Measurements from ENCODE around the gene LRRC61. TPM values are rescaled to one million over a fixed set of nuclear protein-coding genes. Genes with fewer than 3 reads are reported as not detected.

Gene LRRC61
- total and polyA plus RNA-seq, 2 of the 13 experiments (the other 11 are each of a cell fraction or from before 2014, with no cell fraction given): 33.0 to 34.8 TPM

DNA sequence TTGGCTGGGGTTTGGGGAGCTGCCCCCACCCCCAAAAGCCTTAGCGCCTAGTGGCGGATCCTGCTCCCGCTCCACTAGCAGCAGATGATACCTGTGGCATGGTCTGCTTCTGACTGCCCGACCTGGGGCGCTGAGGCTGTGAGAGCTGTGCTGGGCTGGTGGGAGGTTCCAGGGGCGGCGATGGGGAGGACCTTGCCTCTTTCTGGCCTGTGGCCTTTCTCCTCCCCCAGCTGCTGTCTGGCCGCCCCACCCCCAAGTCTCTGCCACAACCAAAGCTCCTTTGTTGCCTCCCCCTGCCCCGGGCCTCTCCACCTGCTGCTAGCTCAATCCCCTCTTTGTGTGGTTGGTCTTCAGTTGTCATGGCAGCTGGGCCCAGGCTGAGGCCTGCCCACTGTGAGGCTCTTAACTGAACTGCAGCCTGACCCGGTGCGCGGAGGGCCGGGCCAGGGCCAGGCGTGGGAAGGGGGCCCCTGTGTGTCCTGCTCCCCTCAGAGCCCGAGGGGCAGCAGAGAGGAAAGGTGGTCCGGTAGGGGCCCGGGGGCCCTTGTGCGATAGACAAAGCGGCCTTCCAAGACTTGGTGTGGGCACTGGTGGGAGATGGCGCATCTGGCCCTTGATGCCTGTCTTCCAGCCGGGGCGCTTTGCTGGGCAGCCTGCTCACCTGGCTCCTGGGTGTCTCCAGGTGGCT is 60.7 kb downstream of the LRRC61 start (continued):
- TF ChIP-seq ZNF337 (CRISPR knock-in tag; IDR thresholded peaks at IDR 0.05; ENCODE audit: borderline replicate concordance, low read depth) (peak; percentile 38; the same call in 1 of the 2 replicates), KLF16 (CRISPR knock-in tag; IDR thresholded peaks at IDR 0.05) (peak in 1 of 2 experiments; percentile 55; a peak in 1 of 4 replicates), HIVEP1 (CRISPR knock-in tag; IDR thresholded peaks at IDR 0.05) (peak; percentile 54; the same call in 1 of the 2 replicates), FOXJ3 (CRISPR knock-in tag; IDR thresholded peaks at IDR 0.05; ENCODE audit: borderline replicate concordance) (peak; percentile 59; the same call in 1 of the 2 replicates), MAZ (IDR thresholded peaks at IDR 0.05; ENCODE audit: borderline replicate concordance, low read depth, low read length) (peak; percentile 37; the same call in 1 of the 2 replicates), MAZ (CRISPR knock-in tag; IDR thresholded peaks at IDR 0.05; ENCODE audit: low read depth) (peak; percentile 93), ZSCAN25 (CRISPR knock-in tag; IDR thresholded peaks at IDR 0.05) (peak; percentile 73; the same call in 1 of the 2 replicates), ZFP82 (CRISPR knock-in tag; IDR thresholded peaks at IDR 0.05; ENCODE audit: borderline replicate concordance) (no peak), ZNF549 (CRISPR knock-in tag; IDR thresholded peaks at IDR 0.05) (no peak), ZNF225 (CRISPR knock-in tag; IDR thresholded peaks at IDR 0.05) (no peak), HDAC6 (IDR thresholded peaks at IDR 0.05; ENCODE audit: low read depth, low read length) (no peak), SIN3A (IDR thresholded peaks at IDR 0.05; ENCODE audit: borderline replicate concordance, low read depth, low read length) (0 out of 2 replicates have a peak, but pooled peaks have one; percentile 51), ZNF850 (CRISPR knock-in tag; conservative IDR thresholded peaks at IDR 0.05) (no peak), GTF2F1 (IDR thresholded peaks at IDR 0.05; ENCODE audit: low read length) (no peak), ZNF768 (CRISPR knock-in tag; IDR thresholded peaks at IDR 0.05) (peak; percentile 21; the same call in 1 of the 2 replicates)
- TF ChIP-seq, protein P1, sequence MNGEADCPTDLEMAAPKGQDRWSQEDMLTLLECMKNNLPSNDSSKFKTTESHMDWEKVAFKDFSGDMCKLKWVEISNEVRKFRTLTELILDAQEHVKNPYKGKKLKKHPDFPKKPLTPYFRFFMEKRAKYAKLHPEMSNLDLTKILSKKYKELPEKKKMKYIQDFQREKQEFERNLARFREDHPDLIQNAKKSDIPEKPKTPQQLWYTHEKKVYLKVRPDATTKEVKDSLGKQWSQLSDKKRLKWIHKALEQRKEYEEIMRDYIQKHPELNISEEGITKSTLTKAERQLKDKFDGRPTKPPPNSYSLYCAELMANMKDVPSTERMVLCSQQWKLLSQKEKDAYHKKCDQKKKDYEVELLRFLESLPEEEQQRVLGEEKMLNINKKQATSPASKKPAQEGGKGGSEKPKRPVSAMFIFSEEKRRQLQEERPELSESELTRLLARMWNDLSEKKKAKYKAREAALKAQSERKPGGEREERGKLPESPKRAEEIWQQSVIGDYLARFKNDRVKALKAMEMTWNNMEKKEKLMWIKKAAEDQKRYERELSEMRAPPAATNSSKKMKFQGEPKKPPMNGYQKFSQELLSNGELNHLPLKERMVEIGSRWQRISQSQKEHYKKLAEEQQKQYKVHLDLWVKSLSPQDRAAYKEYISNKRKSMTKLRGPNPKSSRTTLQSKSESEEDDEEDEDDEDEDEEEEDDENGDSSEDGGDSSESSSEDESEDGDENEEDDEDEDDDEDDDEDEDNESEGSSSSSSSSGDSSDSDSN (CRISPR knock-in tag; IDR thresholded peaks at IDR 0.05): peak; percentile 79
- TF ChIP-seq, protein P2, sequence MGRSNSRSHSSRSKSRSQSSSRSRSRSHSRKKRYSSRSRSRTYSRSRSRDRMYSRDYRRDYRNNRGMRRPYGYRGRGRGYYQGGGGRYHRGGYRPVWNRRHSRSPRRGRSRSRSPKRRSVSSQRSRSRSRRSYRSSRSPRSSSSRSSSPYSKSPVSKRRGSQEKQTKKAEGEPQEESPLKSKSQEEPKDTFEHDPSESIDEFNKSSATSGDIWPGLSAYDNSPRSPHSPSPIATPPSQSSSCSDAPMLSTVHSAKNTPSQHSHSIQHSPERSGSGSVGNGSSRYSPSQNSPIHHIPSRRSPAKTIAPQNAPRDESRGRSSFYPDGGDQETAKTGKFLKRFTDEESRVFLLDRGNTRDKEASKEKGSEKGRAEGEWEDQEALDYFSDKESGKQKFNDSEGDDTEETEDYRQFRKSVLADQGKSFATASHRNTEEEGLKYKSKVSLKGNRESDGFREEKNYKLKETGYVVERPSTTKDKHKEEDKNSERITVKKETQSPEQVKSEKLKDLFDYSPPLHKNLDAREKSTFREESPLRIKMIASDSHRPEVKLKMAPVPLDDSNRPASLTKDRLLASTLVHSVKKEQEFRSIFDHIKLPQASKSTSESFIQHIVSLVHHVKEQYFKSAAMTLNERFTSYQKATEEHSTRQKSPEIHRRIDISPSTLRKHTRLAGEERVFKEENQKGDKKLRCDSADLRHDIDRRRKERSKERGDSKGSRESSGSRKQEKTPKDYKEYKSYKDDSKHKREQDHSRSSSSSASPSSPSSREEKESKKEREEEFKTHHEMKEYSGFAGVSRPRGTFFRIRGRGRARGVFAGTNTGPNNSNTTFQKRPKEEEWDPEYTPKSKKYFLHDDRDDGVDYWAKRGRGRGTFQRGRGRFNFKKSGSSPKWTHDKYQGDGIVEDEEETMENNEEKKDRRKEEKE (IDR thresholded peaks at IDR 0.05): no peak
- TF ChIP-seq, protein P3, sequence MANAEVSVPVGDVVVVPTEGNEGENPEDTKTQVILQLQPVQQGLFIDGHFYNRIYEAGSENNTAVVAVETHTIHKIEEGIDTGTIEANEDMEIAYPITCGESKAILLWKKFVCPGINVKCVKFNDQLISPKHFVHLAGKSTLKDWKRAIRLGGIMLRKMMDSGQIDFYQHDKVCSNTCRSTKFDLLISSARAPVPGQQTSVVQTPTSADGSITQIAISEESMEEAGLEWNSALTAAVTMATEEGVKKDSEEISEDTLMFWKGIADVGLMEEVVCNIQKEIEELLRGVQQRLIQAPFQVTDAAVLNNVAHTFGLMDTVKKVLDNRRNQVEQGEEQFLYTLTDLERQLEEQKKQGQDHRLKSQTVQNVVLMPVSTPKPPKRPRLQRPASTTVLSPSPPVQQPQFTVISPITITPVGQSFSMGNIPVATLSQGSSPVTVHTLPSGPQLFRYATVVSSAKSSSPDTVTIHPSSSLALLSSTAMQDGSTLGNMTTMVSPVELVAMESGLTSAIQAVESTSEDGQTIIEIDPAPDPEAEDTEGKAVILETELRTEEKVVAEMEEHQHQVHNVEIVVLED (CRISPR knock-in tag; IDR thresholded peaks at IDR 0.05; ENCODE audit: borderline replicate concordance): peak; percentile 60; the same call in 1 of the 2 replicates
- TF ChIP-seq, protein P4, sequence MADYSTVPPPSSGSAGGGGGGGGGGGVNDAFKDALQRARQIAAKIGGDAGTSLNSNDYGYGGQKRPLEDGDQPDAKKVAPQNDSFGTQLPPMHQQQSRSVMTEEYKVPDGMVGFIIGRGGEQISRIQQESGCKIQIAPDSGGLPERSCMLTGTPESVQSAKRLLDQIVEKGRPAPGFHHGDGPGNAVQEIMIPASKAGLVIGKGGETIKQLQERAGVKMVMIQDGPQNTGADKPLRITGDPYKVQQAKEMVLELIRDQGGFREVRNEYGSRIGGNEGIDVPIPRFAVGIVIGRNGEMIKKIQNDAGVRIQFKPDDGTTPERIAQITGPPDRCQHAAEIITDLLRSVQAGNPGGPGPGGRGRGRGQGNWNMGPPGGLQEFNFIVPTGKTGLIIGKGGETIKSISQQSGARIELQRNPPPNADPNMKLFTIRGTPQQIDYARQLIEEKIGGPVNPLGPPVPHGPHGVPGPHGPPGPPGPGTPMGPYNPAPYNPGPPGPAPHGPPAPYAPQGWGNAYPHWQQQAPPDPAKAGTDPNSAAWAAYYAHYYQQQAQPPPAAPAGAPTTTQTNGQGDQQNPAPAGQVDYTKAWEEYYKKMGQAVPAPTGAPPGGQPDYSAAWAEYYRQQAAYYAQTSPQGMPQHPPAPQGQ (CRISPR knock-in tag; IDR thresholded peaks at IDR 0.05; ENCODE audit: borderline replicate concordance): no peak

Data from HepG2 (cell line).